Measurements from ENCODE around the gene UNC5A.

DNA sequence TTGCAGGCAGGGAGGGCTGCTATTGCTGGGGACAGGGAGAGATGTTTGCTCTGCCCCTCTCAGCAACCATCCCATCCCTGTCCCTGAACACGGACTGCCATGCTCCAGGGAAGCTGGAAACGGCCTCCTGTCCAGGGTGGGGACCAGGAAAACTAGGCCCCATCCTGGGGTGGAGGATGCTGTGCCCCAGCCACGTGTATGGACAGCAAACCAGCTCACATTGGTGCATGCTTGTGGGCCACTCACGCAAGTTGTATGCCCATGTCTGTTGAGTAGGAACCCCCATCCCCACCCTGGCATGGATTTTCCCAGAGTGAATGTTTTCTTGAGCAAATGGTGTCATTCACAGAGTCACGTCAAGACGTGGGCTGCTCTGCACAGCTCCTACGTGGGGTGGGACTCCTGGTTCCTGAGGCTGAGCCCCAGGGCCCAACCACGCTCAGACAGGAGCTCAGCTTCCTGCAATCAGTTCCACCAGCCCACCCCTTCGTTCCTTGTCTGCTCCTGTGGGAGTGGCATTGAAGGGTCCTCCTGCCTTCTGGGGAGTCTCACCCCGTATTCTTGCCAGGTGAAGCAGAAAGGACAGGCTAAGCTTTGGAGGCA, 4.6 kb downstream of the UNC5A start:
- TF ChIP-seq POLR2AphosphoS5 (IDR thresholded peaks at IDR 0.05; ENCODE audit: borderline replicate concordance, low read depth, low read length) (no peak), EZH2 (IDR thresholded peaks at IDR 0.05) (no peak), FOXP2 (optimal IDR thresholded peaks at IDR 0.05; ENCODE audit: control extremely low read depth, extremely low read length, insufficient read depth) (no peak)

Data from SK-N-MC (cell line).